PFSK-1 (cell line): ENCODE measurements around the gene GTF2A1.

Experiments used
- FOXP2 ChIP-seq: optimal IDR thresholded peaks from 2 replicates; pipeline ENCODE3; 2011; ENCODE audit warnings: borderline replicate concordance, control low read depth, inconsistent platforms; ENCODE audit not compliant: insufficient read depth; ENCODE audit errors: extremely low read length, extremely low read depth
- POLR2AphosphoS5 ChIP-seq: IDR thresholded peaks from 2 replicates; pipeline ENCODE4 v1.6.1; 2012; ENCODE audit warnings: low read depth, mild to moderate bottlenecking, control low read depth, low read length, moderate library complexity
- SIN3A ChIP-seq: IDR thresholded peaks from 2 replicates; pipeline ENCODE4 v1.6.1; 2012; ENCODE audit warnings: mild to moderate bottlenecking, low read length, moderate library complexity, borderline replicate concordance; ENCODE audit not compliant: insufficient read depth
- TAF1 ChIP-seq: IDR thresholded peaks from 2 replicates; pipeline ENCODE4 v1.6.1; 2012; ENCODE audit warnings: low read length, control low read depth, borderline replicate concordance; ENCODE audit not compliant: insufficient read depth
- TF ChIP-seq, protein P1 (sequence below), 2 experiments: IDR thresholded peaks; 2 replicates each; pipeline versions ENCODE4 v1.6.1 to v1.8.0; 2011 to 2012; ENCODE audit warnings: low read depth in 2 of 2, low read length in 2 of 2, control low read depth in 1 of 2, inconsistent platforms in 1 of 2, mild to moderate bottlenecking in 1 of 2, moderate library complexity in 1 of 2; ENCODE audit not compliant: insufficient read depth in 1 of 2

The GTF2A1 gene

DNA sequence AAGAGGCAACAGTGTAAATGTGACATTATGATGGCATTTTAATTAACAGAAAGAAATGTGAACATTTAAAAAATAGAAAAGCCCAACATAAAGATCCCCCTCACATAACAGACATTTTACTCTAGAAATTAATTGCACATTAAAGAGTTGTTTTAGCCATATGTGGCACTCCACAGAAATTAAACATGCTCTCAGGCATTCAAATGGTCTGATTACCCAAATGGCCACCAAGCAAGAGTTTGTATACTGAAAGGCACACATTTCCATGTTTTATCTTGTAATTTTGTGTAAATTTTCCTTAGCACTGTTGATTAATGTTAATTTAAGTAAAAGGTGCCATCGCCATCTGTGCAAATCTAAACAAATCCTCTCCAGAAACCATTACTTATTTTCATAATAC is 43.5 kb downstream of the GTF2A1 start:
- TF ChIP-seq SIN3A (no peak), FOXP2 (no peak), TAF1 (no peak), POLR2AphosphoS5 (no peak)
- TF ChIP-seq, protein P1, sequence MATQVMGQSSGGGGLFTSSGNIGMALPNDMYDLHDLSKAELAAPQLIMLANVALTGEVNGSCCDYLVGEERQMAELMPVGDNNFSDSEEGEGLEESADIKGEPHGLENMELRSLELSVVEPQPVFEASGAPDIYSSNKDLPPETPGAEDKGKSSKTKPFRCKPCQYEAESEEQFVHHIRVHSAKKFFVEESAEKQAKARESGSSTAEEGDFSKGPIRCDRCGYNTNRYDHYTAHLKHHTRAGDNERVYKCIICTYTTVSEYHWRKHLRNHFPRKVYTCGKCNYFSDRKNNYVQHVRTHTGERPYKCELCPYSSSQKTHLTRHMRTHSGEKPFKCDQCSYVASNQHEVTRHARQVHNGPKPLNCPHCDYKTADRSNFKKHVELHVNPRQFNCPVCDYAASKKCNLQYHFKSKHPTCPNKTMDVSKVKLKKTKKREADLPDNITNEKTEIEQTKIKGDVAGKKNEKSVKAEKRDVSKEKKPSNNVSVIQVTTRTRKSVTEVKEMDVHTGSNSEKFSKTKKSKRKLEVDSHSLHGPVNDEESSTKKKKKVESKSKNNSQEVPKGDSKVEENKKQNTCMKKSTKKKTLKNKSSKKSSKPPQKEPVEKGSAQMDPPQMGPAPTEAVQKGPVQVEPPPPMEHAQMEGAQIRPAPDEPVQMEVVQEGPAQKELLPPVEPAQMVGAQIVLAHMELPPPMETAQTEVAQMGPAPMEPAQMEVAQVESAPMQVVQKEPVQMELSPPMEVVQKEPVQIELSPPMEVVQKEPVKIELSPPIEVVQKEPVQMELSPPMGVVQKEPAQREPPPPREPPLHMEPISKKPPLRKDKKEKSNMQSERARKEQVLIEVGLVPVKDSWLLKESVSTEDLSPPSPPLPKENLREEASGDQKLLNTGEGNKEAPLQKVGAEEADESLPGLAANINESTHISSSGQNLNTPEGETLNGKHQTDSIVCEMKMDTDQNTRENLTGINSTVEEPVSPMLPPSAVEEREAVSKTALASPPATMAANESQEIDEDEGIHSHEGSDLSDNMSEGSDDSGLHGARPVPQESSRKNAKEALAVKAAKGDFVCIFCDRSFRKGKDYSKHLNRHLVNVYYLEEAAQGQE (IDR thresholded peaks at IDR 0.05; ENCODE audit: insufficient read depth in 1 of 2, low read depth in 2 of 2, low read length in 2 of 2) = no peak

DNA sequence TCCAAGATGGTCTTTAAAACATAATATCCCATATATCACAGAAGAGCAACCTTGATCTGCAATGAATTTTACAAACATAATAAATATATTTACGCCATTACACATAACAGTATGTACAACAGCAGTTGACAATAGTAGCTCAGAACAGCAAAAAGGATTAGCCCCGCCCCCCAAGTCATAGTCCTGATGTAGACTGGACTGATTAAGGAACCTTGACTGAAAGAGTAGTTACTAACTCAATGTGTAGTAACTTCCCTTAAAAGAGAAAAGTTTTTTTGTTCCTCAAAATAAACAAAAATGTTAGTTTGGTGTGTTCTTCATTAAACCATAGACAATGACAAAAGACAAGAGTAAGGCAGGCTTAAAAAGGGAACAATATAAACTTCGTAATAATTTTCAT is 44.5 kb downstream of the GTF2A1 start:
- TF ChIP-seq, protein P1 (IDR thresholded peaks at IDR 0.05; ENCODE audit: insufficient read depth in 1 of 2, low read depth in 2 of 2, low read length in 2 of 2) = no peak
- no peak for TF ChIP-seq FOXP2
- no peak for TF ChIP-seq SIN3A
- no peak for TF ChIP-seq TAF1
- no peak for TF ChIP-seq POLR2AphosphoS5

DNA sequence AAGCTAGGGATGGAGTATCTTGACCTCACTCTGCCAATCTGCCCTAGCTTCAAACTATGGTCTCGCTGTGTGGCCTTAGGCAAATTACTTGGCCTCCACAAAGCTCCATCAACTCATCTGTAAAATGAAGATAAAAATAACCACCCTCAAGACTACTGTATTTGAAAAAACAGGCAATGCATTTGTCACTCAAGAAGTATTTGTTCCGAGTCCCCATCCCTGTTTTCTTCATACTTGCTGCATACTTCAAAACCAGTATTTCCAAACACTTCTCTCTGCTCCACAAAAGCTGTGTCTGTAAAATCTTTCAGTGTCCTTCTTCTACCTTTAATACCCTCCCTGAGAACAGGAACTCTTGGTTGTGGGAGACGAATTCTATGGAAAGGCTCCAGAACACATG is 47.9 kb downstream of the GTF2A1 start:
- TF ChIP-seq FOXP2 = no peak
- TF ChIP-seq POLR2AphosphoS5 = no peak
- no peak for TF ChIP-seq SIN3A
- TF ChIP-seq TAF1 = no peak
- TF ChIP-seq, protein P1 (IDR thresholded peaks at IDR 0.05; ENCODE audit: insufficient read depth in 1 of 2, low read depth in 2 of 2, low read length in 2 of 2) = no peak

DNA sequence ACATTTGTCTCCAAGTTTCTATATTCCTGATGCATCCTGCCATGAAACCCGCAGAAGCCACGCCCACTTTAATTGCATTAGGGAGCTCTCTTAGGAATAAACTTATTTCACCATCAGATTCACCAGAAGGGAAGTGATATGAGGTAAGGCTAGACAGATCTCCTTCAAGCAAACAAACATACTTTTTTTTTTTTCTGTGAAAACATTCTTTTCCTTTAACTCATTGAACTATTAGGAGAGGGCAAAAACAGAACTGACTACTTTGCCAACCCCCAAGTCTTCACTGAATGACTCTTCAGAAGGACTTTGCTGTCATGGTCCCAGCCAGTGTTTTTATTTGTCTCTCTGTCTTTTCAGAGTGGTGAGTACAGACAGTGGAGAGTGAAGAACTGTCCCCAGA is 48.4 kb downstream of the GTF2A1 start:
- TF ChIP-seq SIN3A = no peak
- TF ChIP-seq POLR2AphosphoS5 = no peak
- TF ChIP-seq, protein P1 (IDR thresholded peaks at IDR 0.05; ENCODE audit: insufficient read depth in 1 of 2, low read depth in 2 of 2, low read length in 2 of 2) = no peak
- TF ChIP-seq FOXP2 = no peak
- TF ChIP-seq TAF1 = no peak

DNA sequence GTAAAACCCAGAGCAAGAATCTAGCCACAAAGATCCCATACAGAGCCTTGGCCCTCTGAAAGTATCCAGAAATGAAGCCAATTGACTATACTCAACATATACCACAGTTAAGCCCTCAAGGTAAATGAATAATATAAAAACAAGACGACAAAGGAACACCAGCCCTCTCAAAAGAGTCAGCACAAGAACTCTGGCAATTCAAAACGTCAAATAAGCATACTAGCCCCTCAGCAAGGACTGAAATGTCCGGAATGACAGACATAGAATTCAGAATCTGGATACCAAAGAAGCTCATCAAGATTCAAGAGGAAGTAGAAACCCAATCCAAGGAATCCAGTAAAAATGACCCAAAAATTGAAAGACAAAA is 49.9 kb downstream of the GTF2A1 start:
- TF ChIP-seq FOXP2 = no peak
- TF ChIP-seq, protein P1 (IDR thresholded peaks at IDR 0.05; ENCODE audit: insufficient read depth in 1 of 2, low read depth in 2 of 2, low read length in 2 of 2) = no peak
- no peak for TF ChIP-seq POLR2AphosphoS5
- no peak for TF ChIP-seq SIN3A
- TF ChIP-seq TAF1 = no peak
